Heart right ventricle (tissue), 16 donors: ENCODE results near the gene SLC39A11. TPM values are rescaled to one million over a fixed set of nuclear protein-coding genes. Genes with fewer than 3 reads are reported as not detected.

Source experiments
- ATAC-seq, 8 donors: fragments of 200-7000 bp; cut with Tn5 transposase; one replicate each; pipeline ENCODE4 v1.9.1; 2020; ENCODE audit warnings: mild to moderate bottlenecking in 8 of 8, moderate library complexity in 8 of 8, moderate number of reproducible peaks in 1 of 8
- DNase-seq, 2 donors: peaks; one replicate each; pipeline ENCODE4 v3.0.0-alpha.2; 2020
- H3K27ac ChIP-seq, 10 donors: fragments of 200-600 bp; sonication (generic) in 2 of 10; one replicate each; pipeline versions ENCODE4 v1.5.0 to v1.8.0; 2020 to 2022; ENCODE audit warnings: mild to moderate bottlenecking in 3 of 10
- H3K27me3 ChIP-seq, 7 donors: fragments of 200-600 bp; one replicate each; pipeline ENCODE4 v1.8.0; 2021 to 2022; ENCODE audit warnings: mild to moderate bottlenecking in 2 of 7
- H3K36me3 ChIP-seq, 9 donors: fragments of 200-600 bp; sonication (generic) in 1 of 9; one replicate each; pipeline versions ENCODE4 v1.5.0 to v1.8.0; 2020 to 2022; ENCODE audit warnings: mild to moderate bottlenecking in 2 of 9
- H3K4me1 ChIP-seq, 9 donors: fragments of 200-600 bp; sonication (generic) in 1 of 9; one replicate each; pipeline versions ENCODE4 v1.5.0 to v1.8.0; 2020 to 2022; ENCODE audit warnings: mild to moderate bottlenecking in 4 of 9
- H3K4me3 ChIP-seq, 10 donors: fragments of 200-600 bp; sonication (generic) in 2 of 10; one replicate each; pipeline versions ENCODE4 v1.5.0 to v1.8.0; 2020 to 2022; ENCODE audit warnings: mild to moderate bottlenecking in 7 of 10, moderate library complexity in 2 of 10
- H3K9me3 ChIP-seq, 11 donors: fragments of 200-600 bp in 10 of 11; sonication (generic) in 2 of 11; one replicate each; pipeline versions ENCODE4 v1.5.0 to v1.8.0; 2013 to 2022; ENCODE audit warnings: mild to moderate bottlenecking in 2 of 11, control low read depth in 1 of 11, moderate library complexity in 1 of 11
- CTCF ChIP-seq, 9 donors: fragments of 200-600 bp; sonication (generic) in 2 of 9; IDR thresholded peaks; one replicate each; pipeline versions ENCODE4 v1.5.0 to v1.8.0; 2021 to 2022; ENCODE audit warnings: antibody characterized with exemption in 9 of 9, mild to moderate bottlenecking in 5 of 9, moderate library complexity in 1 of 9
- WGBS, 2 donors: extraction: QIAGEN DNeasy Blood & Tissue Kit; methylation state at CpG; one replicate each; pipeline ENCODE4 v1.1.7; 2013; ENCODE audit warnings: inconsistent platforms in 1 of 2; 5-methylcytosine and 5-hydroxymethylcytosine counted together
- intact Hi-C, 10 donors: fragments of 100-400 bp; cut with DNase I; formaldehyde crosslinking; loops; one replicate each; pipeline versions ENCODE4 v1.11.1 to v1.14.2; 2022
- polyA plus RNA-seq, 2 donors: library from polyadenylated mRNA; stranded (reverse); fragments of 200-250 nt; gene quantifications; one replicate each; pipeline ENCODE4 v1.2.3, GENCODE V29; 2013
- total RNA-seq, 10 donors: library from RNA; stranded (reverse); fragmentation: NEBNext Ultra II Directional in 3 of 10; extraction: Animal tissue kit (Norgen Biotek cat#: 25700) in 3 of 10; gene quantifications; one replicate each; pipeline versions ENCODE4 v1.2.1 to v1.2.4, GENCODE V29; 2021 to 2023
- donor health status: Arrhythmogenic right ventricular cardiomyopathy.
- donor health status: ischemic (EF 13 %, LVEDD 7.1; RV severe dilation, severe dysfunction).
- donor health status: healthy with polysubstance abuse.
- donor health status: DM: no; HTN: yes; CAD: no.
- donor health status: DM: no; HTN: no; CAD: no.
- donor health status: ischemic (EF 25% LVEDD 6.9; RV normal size, moderate dysfunction).
- donor health status: ischemic (EF 25% LVEDD 5.7; RV mildly dilated, moderate dysfunction).
- donor health status: healthy.
- donor health status: DM: yes; HTN: yes; CAD: no.
- donor health status: Ischemic cardiomyopathy.
- donor health status: ischemic (EF 35%, LVEDD 5.7; RV mildly dilated, moderate dysfunction).
- donor health status: nonischemic (EF 11% LVEDD 7.7; RV severe dilation, severe dysfunction).
- donor health status: DM: yes; HTN: yes; CAD: no.
- donor health status: PGD.
- donor health status: ischemic (EF 29% LVEDD 5.4; RV normal size, mild dysfunction).
- donor health status: nonischemic (EF 23%, LVEDD 6.1; RV moderate dilation, normal function).

SLC39A11 gene
- total and polyA plus RNA-seq, 12 donors: 2.4 to 11.3 (median 6.4) TPM

- intact Hi-C loops: no loop called here
- no peak overlapping the region for H3K4me3 ChIP-seq
- WGBS, 2 donors: 92 to 93% methylated on average over 7 of the region's 7 CpGs
- H3K27ac ChIP-seq: no peak overlapping the region
- TF ChIP-seq CTCF (IDR thresholded peaks at IDR 0.05): no peak
- DNase-seq (no peak), ATAC-seq (no peak)
- H3K36me3 ChIP-seq: peaks cover 0 to 25% (median 0%) of the 10 kb centered on the region in 9 donors
- H3K4me1 ChIP-seq: no peaks in the 10 kb centered on the region
- H3K27me3 ChIP-seq: no peaks in the 10 kb centered on the region
- peaks cover 0 to 23% (median 12%) of the 10 kb centered on the region in 11 donors for H3K9me3 ChIP-seq
Observed at GRCh38 chr17:72812823-72813222, 279.7 kb downstream of the SLC39A11 start.

GRCh38 chr17:72811976-72812687 is 280.4 kb downstream of the SLC39A11 start:
- no peak for ATAC-seq
- TF ChIP-seq CTCF (IDR thresholded peaks at IDR 0.05): no peak
- intact Hi-C loops: no loop called here
- peaks cover 0 to 23% (median 12%) of the 10 kb centered on the region in 11 donors for H3K9me3 ChIP-seq
- no peak overlapping the region for H3K4me3 ChIP-seq
- H3K27me3 ChIP-seq: no peaks in the 10 kb centered on the region
- H3K4me1 ChIP-seq: no peaks in the 10 kb centered on the region
- WGBS, 2 donors: 66 to 83% methylated on average over 3 of the region's 3 CpGs
- H3K36me3 ChIP-seq: peaks cover 0 to 20% (median 0%) of the 10 kb centered on the region in 9 donors
- no peak for DNase-seq
- no peak overlapping the region for H3K27ac ChIP-seq

GRCh38 chr17:72810991-72811508 is 281.4 kb downstream of the SLC39A11 start:
- no peaks in the 10 kb centered on the region for H3K4me1 ChIP-seq
- intact Hi-C loops: no loop called here
- WGBS, 2 donors: 98 to 100% methylated on average over 1 of the region's 1 CpG

GRCh38 chr17:72806011-72806410 is 286.5 kb downstream of the SLC39A11 start:
- DNase-seq (no peak), ATAC-seq (no peak)
- H3K27me3 ChIP-seq: no peaks in the 10 kb centered on the region
- TF ChIP-seq CTCF (IDR thresholded peaks at IDR 0.05): no peak
- peaks cover 0 to 14% (median 5%) of the 10 kb centered on the region in 11 donors for H3K9me3 ChIP-seq
- peaks cover 0 to under 1% (median 0%) of the 10 kb centered on the region in 9 donors for H3K36me3 ChIP-seq
- H3K27ac ChIP-seq: no peak overlapping the region
- WGBS, 2 donors: 78% methylated on average over 5 of the region's 5 CpGs
- H3K4me1 ChIP-seq: no peaks in the 10 kb centered on the region
- no peak overlapping the region for H3K4me3 ChIP-seq
- intact Hi-C loops: no loop called here

More at GRCh38 chr17:72810991-72811508, 281.4 kb downstream of the SLC39A11 start:
- no peak for TF ChIP-seq CTCF (IDR thresholded peaks at IDR 0.05)
- DNase-seq: no peak
- peaks cover 0 to 23% (median 12%) of the 10 kb centered on the region in 11 donors for H3K9me3 ChIP-seq
- no peaks in the 10 kb centered on the region for H3K27me3 ChIP-seq
- peaks cover 0 to 16% (median 0%) of the 10 kb centered on the region in 9 donors for H3K36me3 ChIP-seq
- H3K27ac ChIP-seq: no peak overlapping the region
- H3K4me3 ChIP-seq: no peak overlapping the region
- no peak for ATAC-seq
